ENCODE data around the gene SCGB1C1.
"Not testable (repeated sequence)": the region's sequence is repeated elsewhere in the genome, so short reads cannot be mapped to it uniquely, and the experiment has no call there.

Gene SCGB1C1

DNA sequence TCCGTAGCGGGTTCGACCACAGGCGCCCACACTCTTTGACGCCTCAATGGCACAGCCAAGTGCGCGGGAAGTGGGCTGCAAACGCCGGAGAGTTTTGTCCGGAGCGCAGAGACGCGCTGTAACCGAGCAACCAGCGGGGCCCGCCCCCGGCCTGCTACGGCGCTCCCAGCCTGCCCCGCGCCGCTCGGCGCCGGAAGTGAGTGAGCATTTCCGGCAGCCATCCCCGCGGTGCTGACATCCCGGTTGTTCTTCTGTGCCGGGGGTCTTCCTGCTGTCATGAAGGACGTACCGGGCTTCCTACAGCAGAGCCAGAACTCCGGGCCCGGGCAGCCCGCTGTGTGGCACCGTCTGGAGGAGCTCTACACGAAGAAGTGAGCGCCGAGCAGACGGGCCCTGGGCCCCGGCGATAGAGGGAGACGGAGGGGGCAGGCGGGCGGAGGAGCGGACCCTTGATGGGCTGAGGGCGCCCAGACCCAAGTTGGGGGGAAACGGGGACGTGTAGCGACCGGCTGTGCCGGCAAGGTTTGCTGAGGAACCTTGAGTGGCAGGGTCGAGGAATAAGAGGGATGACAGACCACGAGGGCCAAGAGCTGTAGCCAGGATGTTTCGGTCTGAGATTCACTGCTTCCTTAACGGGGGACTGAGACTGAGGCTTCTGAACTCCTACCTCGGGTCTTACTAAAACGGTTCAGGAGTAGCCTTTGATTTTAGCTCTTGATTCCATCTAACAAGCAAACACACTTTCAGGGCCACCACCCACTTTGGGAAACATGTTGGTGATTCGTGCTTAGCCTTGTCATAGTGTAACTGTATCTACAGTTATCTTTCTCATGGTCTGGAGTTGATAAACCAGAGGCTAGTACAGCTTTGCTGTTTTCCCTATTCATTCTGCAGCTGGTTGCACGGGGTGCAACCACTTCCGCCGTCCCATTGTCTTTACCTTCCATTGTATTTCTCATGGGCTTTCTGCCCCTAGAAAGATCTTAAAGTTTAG, 44.2 kb downstream of the SCGB1C1 start, which contains the start of gene PSMD13:
TSS of gene PSMD13 (plus strand) at position 203 of the 994 bp plus-strand sequence. CDS start at position 277, 74 bp downstream.
- H3K36me3 Mint-ChIP-seq (ENCODE audit: low read depth), result peaks cover 37% of the 10 kb centered on the region
- no peaks in the 10 kb centered on the region for H3K9me3 Mint-ChIP-seq
- ATAC-seq (peak; percentile 88), DNase-seq (peak; percentile 94)
- H3K27me3 Mint-ChIP-seq, result no peaks in the 10 kb centered on the region
- H3K27ac Mint-ChIP-seq, result peak within 1 kb of the TSS; percentile 97
- peaks cover 54% of the 10 kb centered on the region for H3K4me1 Mint-ChIP-seq
- H3K4me3 Mint-ChIP-seq, result peak within 1 kb of the TSS; percentile 93

GRCh38 chr11:238346-238745, 45.5 kb downstream of the SCGB1C1 start:
- Mint-ChIP-seq H3K36me3 (ENCODE audit: low read depth) (peaks cover 49% of the 10 kb centered on the region), H3K27ac (peak overlapping the region; percentile 97), H3K4me3 (peak overlapping the region; percentile 93), H3K4me1 (peaks cover 61% of the 10 kb centered on the region)
- not testable (repeated sequence) for H3K27me3 Mint-ChIP-seq, DNase-seq, ATAC-seq, H3K9me3 Mint-ChIP-seq

- H3K27me3 Mint-ChIP-seq, result no peaks in the 10 kb centered on the region
- peak overlapping the region; percentile 20 for H3K27ac Mint-ChIP-seq
- H3K4me1 Mint-ChIP-seq, result peaks cover 61% of the 10 kb centered on the region
- H3K9me3 Mint-ChIP-seq, result no peaks in the 10 kb centered on the region
- DNase-seq (no peak), ATAC-seq (no peak)
- H3K4me3 Mint-ChIP-seq, result peak overlapping the region; percentile 93
- peaks cover 66% of the 10 kb centered on the region for H3K36me3 Mint-ChIP-seq (ENCODE audit: low read depth)
Measured at GRCh38 chr11:240315-240714, 47.4 kb downstream of the SCGB1C1 start.

DNA sequence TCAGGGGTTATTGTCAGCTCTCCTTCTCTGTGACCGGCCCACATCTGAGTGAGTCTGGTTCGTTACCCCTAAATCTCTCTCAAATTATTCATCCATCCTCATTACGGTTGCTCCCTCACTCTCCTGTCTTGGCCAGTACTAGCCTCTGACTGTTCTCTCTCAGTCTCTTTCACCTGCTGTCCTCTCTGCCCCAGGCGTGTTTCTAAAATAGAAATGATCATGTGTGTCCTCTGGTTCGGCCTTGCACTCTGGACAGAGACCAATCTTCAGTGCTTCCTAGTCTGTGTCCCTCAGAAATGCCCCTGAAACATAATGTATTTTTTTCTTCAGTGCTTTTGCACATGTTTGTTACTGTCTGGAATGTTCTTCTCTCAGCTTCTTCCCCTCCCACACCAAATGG, 48.8 kb downstream of the SCGB1C1 start:
- peak overlapping the region; percentile 60 for H3K27ac Mint-ChIP-seq
- no peak for DNase-seq
- H3K27me3 Mint-ChIP-seq, result no peaks in the 10 kb centered on the region
- peaks cover 54% of the 10 kb centered on the region for H3K4me1 Mint-ChIP-seq
- peak overlapping the region; percentile 5 for H3K4me3 Mint-ChIP-seq
- no peaks in the 10 kb centered on the region for H3K9me3 Mint-ChIP-seq
- ATAC-seq, result no peak
- H3K36me3 Mint-ChIP-seq (ENCODE audit: low read depth), result peaks cover 73% of the 10 kb centered on the region
